Measurements from ENCODE around the gene DMBX1.

DNA sequence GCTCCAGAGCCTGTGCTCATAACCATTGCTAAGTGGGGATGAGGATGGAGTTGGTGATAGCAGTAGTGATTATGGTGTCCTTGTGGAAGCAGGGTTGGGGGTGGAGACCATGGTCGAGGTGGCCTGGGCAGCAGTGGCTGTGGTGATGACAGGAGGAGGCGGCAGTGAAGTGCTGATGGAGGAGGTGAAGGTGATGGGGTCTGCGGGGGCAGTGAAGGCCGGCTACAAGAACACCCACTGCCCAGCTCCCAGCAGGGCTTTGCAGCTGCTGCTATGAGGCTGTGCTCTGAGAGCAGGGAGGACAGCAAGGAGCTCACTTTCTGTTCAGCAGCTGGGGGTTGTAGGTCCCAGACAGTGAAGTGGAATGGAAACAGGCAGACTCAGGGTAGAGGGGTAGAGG, 15.6 kb upstream of the DMBX1 start:
- TF ChIP-seq PYGO2 (tag; IDR thresholded peaks at IDR 0.05) (no peak), MCM3 (IDR thresholded peaks at IDR 0.05) (no peak), MED1 (CRISPR knock-in tag; IDR thresholded peaks at IDR 0.05; ENCODE audit: borderline replicate concordance) (no peak), ETV1 (tag; conservative IDR thresholded peaks at IDR 0.05; ENCODE audit: low read depth) (no peak), ZFP30 (CRISPR knock-in tag; IDR thresholded peaks at IDR 0.05; ENCODE audit: borderline replicate concordance) (no peak), SMC3 (conservative IDR thresholded peaks at IDR 0.05; ENCODE audit: insufficient read depth, low read depth, low read length) (no peak), FOXM1 (IDR thresholded peaks at IDR 0.05; ENCODE audit: low read depth) (no peak), FOXM1 (CRISPR knock-in tag; IDR thresholded peaks at IDR 0.05; ENCODE audit: low read depth) (no peak)
- TF ChIP-seq, protein P1, sequence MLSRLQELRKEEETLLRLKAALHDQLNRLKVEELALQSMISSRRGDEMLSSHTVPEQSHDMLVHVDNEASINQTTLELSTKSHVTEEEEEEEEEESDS (CRISPR knock-in tag; IDR thresholded peaks at IDR 0.05), result no peak
- TF ChIP-seq, protein P2, sequence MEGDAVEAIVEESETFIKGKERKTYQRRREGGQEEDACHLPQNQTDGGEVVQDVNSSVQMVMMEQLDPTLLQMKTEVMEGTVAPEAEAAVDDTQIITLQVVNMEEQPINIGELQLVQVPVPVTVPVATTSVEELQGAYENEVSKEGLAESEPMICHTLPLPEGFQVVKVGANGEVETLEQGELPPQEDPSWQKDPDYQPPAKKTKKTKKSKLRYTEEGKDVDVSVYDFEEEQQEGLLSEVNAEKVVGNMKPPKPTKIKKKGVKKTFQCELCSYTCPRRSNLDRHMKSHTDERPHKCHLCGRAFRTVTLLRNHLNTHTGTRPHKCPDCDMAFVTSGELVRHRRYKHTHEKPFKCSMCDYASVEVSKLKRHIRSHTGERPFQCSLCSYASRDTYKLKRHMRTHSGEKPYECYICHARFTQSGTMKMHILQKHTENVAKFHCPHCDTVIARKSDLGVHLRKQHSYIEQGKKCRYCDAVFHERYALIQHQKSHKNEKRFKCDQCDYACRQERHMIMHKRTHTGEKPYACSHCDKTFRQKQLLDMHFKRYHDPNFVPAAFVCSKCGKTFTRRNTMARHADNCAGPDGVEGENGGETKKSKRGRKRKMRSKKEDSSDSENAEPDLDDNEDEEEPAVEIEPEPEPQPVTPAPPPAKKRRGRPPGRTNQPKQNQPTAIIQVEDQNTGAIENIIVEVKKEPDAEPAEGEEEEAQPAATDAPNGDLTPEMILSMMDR (IDR thresholded peaks at IDR 0.05 in 2 of 3, conservative IDR thresholded peaks at IDR 0.05 in 1 of 3; ENCODE audit: insufficient read depth in 2 of 3, low read depth in 1 of 3, low read length in 3 of 3), result no peak
